NB4 (cell line): ENCODE data around the gene ARID1B.

ENCODE experiments used
- DNase-seq: peaks from one replicate; pipeline ENCODE4 v3.0.0; 2010; ENCODE audit warnings: low read depth
- H3K4me3 ChIP-seq: one replicate; pipeline ENCODE4 v1.5.1; 2011; ENCODE audit warnings: mild to moderate bottlenecking, low read depth, low read length, moderate library complexity
- CTCF ChIP-seq: IDR thresholded peaks from one replicate; pipeline ENCODE4 v1.5.1; 2012; ENCODE audit warnings: low read depth, low read length
- MAX ChIP-seq: IDR thresholded peaks from 2 replicates; pipeline ENCODE4 v1.6.1; 2011; ENCODE audit warnings: low read depth, low read length
- MYC ChIP-seq: IDR thresholded peaks from 2 replicates; pipeline ENCODE4 v1.6.1; 2011; ENCODE audit warnings: low read depth, low read length
- POLR2A ChIP-seq: IDR thresholded peaks from 2 replicates; pipeline ENCODE4 v1.6.1; 2011; ENCODE audit warnings: mild to moderate bottlenecking; ENCODE audit not compliant: insufficient read length; ENCODE audit errors: extremely low read depth

ARID1B gene

GRCh38 chr6:157148391-157149323, 371.5 kb downstream of the ARID1B start:
- no peak overlapping the region for H3K4me3 ChIP-seq
- no peak for DNase-seq
- TF ChIP-seq MAX (no peak), CTCF (no peak), POLR2A (no peak), MYC (no peak)

- no peak for TF ChIP-seq POLR2A
- TF ChIP-seq MAX, result no peak
- TF ChIP-seq MYC, result no peak
- TF ChIP-seq CTCF, result no peak
- no peak overlapping the region for H3K4me3 ChIP-seq
- no peak for DNase-seq
These were observed 372.9 kb downstream of the ARID1B start for GRCh38 chr6:157150076-157150475.

GRCh38 chr6:157151029-157151428, 373.9 kb downstream of the ARID1B start:
- H3K4me3 ChIP-seq, result no peak overlapping the region
- TF ChIP-seq MAX (no peak), POLR2A (no peak), CTCF (no peak), MYC (no peak)
- no peak for DNase-seq

- DNase-seq, result no peak
These were observed 374.8 kb downstream of the ARID1B start for GRCh38 chr6:157151989-157152388.

GRCh38 chr6:157152556-157152955, 375.4 kb downstream of the ARID1B start:
- no peak for DNase-seq
- H3K4me3 ChIP-seq, result no peak overlapping the region
- TF ChIP-seq CTCF (no peak), MYC (no peak), MAX (no peak), POLR2A (no peak)

More at GRCh38 chr6:157151989-157152388, 374.8 kb downstream of the ARID1B start:
- no peak overlapping the region for H3K4me3 ChIP-seq
- TF ChIP-seq MAX (no peak), MYC (no peak), CTCF (no peak), POLR2A (no peak)
